Caco-2 (cell line): Measurements from ENCODE around the gene RAB6B. TPM values are rescaled to one million over a fixed set of nuclear protein-coding genes. Genes with fewer than 3 reads are reported as not detected.
A peak's percentile ranks its signal among the peaks of the same experiment; 100 is the strongest.

ENCODE experiments used
- BruUV-seq: library from RNA; stranded (reverse); fragments of 400-500 nt; replicated peaks from 2 replicates; lab custom pipeline; 2021; lab: Mats Ljungman, UMichigan
- CTCF ChIA-PET: fragments of 300-600 bp; sonication (Branson Sonifier 250); formaldehyde crosslinking; loops from one replicate; lab custom pipeline; 2022; ENCODE audit warnings: antibody characterized with exemption; lab: Charles Lee
- POLR2A ChIA-PET: fragments of 300-600 bp; sonication (Branson Sonifier 250); formaldehyde crosslinking; loops from one replicate; lab custom pipeline; 2022; ENCODE audit warnings: antibody characterized with exemption; lab: Charles Lee
- DNase-seq, 2 experiments: peaks; one replicate each; pipeline versions ENCODE4 v3.0.0 to v3.0.0-alpha.2; 2020 to 2022
- H3K27me3 ChIP-seq: replicated peaks from 2 replicates; pipeline ENCODE4 v1.6.0; 2011; ENCODE audit warnings: low read length; ENCODE audit not compliant: control insufficient read depth, insufficient read depth
- H3K36me3 ChIP-seq: 2 replicates; pipeline ENCODE4 v1.5.1; 2011; ENCODE audit warnings: low read length; ENCODE audit not compliant: control insufficient read depth, insufficient read depth
- H3K4me1 ChIP-seq: fragments of 250-450 bp; sonication (Bioruptor Pico); 2 replicates; pipeline ENCODE4 v1.5.1; 2020; ENCODE audit warnings: mild to moderate bottlenecking
- H3K4me3 ChIP-seq: 2 replicates; pipeline ENCODE4 v1.5.1; 2011; ENCODE audit warnings: low read depth, mild to moderate bottlenecking, control low read depth, low read length
- H3K9me3 ChIP-seq: fragments of 250-450 bp; sonication (Bioruptor Pico); 2 replicates; pipeline ENCODE4 v1.5.1; 2020; ENCODE audit warnings: mild to moderate bottlenecking, moderate library complexity
- H3K27ac Mint-ChIP-seq: one replicate; pipeline ENCODE4 v1.8.0; 2022; ENCODE audit warnings: mixed read lengths; ENCODE audit not compliant: unreplicated experiment
- H3K27me3 Mint-ChIP-seq: one replicate; pipeline ENCODE4 v1.8.0; 2022; ENCODE audit warnings: mixed read lengths; ENCODE audit not compliant: insufficient read depth, unreplicated experiment
- H3K36me3 Mint-ChIP-seq: one replicate; pipeline ENCODE4 v1.8.0; 2022; ENCODE audit warnings: mild to moderate bottlenecking, mixed read lengths; ENCODE audit not compliant: insufficient read depth, unreplicated experiment
- H3K4me1 Mint-ChIP-seq: one replicate; pipeline ENCODE4 v1.8.0; 2022; ENCODE audit warnings: low read depth, mixed read lengths; ENCODE audit not compliant: unreplicated experiment
- H3K4me3 Mint-ChIP-seq: one replicate; pipeline ENCODE4 v1.8.0; 2022; ENCODE audit warnings: mild to moderate bottlenecking, moderate library complexity, mixed read lengths; ENCODE audit not compliant: unreplicated experiment
- H3K9me3 Mint-ChIP-seq: one replicate; pipeline ENCODE4 v1.8.0; 2022; ENCODE audit warnings: mixed read lengths; ENCODE audit not compliant: unreplicated experiment
- CTCF ChIP-seq, 2 experiments: fragments of 200-600 bp in 1 of 2; IDR thresholded peaks; 1 replicate in 1 of 2; 2 replicates in 1 of 2; pipeline versions ENCODE4 v1.5.1 to v1.8.0; 2011 to 2022; ENCODE audit warnings: antibody characterized with exemption in 1 of 2, control low read depth in 1 of 2, inconsistent platforms in 1 of 2, low read depth in 1 of 2, low read length in 1 of 2, mild to moderate bottlenecking in 1 of 2, moderate library complexity in 1 of 2; ENCODE audit not compliant: insufficient read depth in 1 of 2, severe bottlenecking in 1 of 2, unreplicated experiment in 1 of 2
- intact Hi-C: fragments of 100-400 bp; cut with micrococcal nuclease; formaldehyde crosslinking; loops from one replicate; pipeline ENCODE4 v1.10.0; 2022; ENCODE audit not compliant: unreplicated experiment
- total RNA-seq: library from RNA; stranded (reverse); gene quantifications from 2 replicates; pipeline ENCODE4 v1.2.3, GENCODE V29; 2022

RAB6B gene
- total RNA-seq, 1 experiment from 2014 or later: 3.2 TPM

- no peak overlapping the region for H3K27ac Mint-ChIP-seq
- H3K4me1 Mint-ChIP-seq: peaks cover 12% of the 10 kb centered on the region
- no TSS peak for BruUV-seq
- no peaks in the 10 kb centered on the region for H3K27me3 Mint-ChIP-seq
- ChIA-PET CTCF (no interaction called here), POLR2A (no interaction called here)
- no peaks in the 10 kb centered on the region for H3K9me3 Mint-ChIP-seq
- H3K36me3 Mint-ChIP-seq: no peaks in the 10 kb centered on the region
- H3K27me3 ChIP-seq: no peaks in the 10 kb centered on the region
- no peaks in the 10 kb centered on the region; the same call in 1 of the 2 replicates for H3K9me3 ChIP-seq
- DNase-seq: no peak
- no peaks in the 10 kb centered on the region for H3K36me3 ChIP-seq
- intact Hi-C loops: no loop called here
- H3K4me3 ChIP-seq: no peak overlapping the region
- H3K4me3 Mint-ChIP-seq: no peak overlapping the region
- no peak for TF ChIP-seq CTCF (IDR thresholded peaks at IDR 0.05; ENCODE audit: insufficient read depth in 1 of 2, low read depth in 1 of 2, low read length in 1 of 2, severe bottlenecking in 1 of 2, unreplicated experiment in 1 of 2)
- peaks cover 7% of the 10 kb centered on the region; the same call in 1 of the 2 replicates for H3K4me1 ChIP-seq
These were observed 95.7 kb downstream of the RAB6B start for GRCh38 chr3:133799794-133800585.

GRCh38 chr3:133797396-133798105, 98.1 kb downstream of the RAB6B start:
- CTCF ChIA-PET: no interaction called here
- H3K36me3 Mint-ChIP-seq: no peaks in the 10 kb centered on the region
- Histone ChIP-seq H3K27me3 (no peaks in the 10 kb centered on the region), H3K9me3 (peaks cover 4% of the 10 kb centered on the region), H3K36me3 (no peaks in the 10 kb centered on the region), H3K4me1 (peaks cover 7% of the 10 kb centered on the region; the same call in 1 of the 2 replicates), H3K4me3 (no peak overlapping the region)
- no peak for TF ChIP-seq CTCF (IDR thresholded peaks at IDR 0.05; ENCODE audit: insufficient read depth in 1 of 2, low read depth in 1 of 2, low read length in 1 of 2, severe bottlenecking in 1 of 2, unreplicated experiment in 1 of 2)
- intact Hi-C loops: no loop called here
- POLR2A ChIA-PET: no interaction called here
- H3K27me3 Mint-ChIP-seq: no peaks in the 10 kb centered on the region
- no TSS peak for BruUV-seq
- no peak overlapping the region for H3K27ac Mint-ChIP-seq
- peaks cover 11% of the 10 kb centered on the region for H3K4me1 Mint-ChIP-seq
- H3K9me3 Mint-ChIP-seq: peaks cover 7% of the 10 kb centered on the region
- DNase-seq: no peak
- H3K4me3 Mint-ChIP-seq: no peak overlapping the region

- Mint-ChIP-seq H3K27ac (no peak overlapping the region), H3K36me3 (no peaks in the 10 kb centered on the region), H3K4me1 (peaks cover 2% of the 10 kb centered on the region), H3K9me3 (peaks cover 19% of the 10 kb centered on the region), H3K27me3 (no peaks in the 10 kb centered on the region), H3K4me3 (no peak overlapping the region)
- H3K27me3 ChIP-seq: no peaks in the 10 kb centered on the region
- H3K9me3 ChIP-seq: peaks cover 24% of the 10 kb centered on the region
- ChIA-PET CTCF (no interaction called here), POLR2A (no interaction called here)
- no peak for TF ChIP-seq CTCF (IDR thresholded peaks at IDR 0.05; ENCODE audit: insufficient read depth in 1 of 2, low read depth in 1 of 2, low read length in 1 of 2, severe bottlenecking in 1 of 2, unreplicated experiment in 1 of 2)
- BruUV-seq: no TSS peak
- no peaks in the 10 kb centered on the region for H3K4me1 ChIP-seq
- H3K36me3 ChIP-seq: no peaks in the 10 kb centered on the region
- intact Hi-C loops: no loop called here
- DNase-seq: peak in 1 of 2 experiments; percentile 39
- no peak overlapping the region for H3K4me3 ChIP-seq
These were observed 103.4 kb downstream of the RAB6B start for GRCh38 chr3:133792171-133792763.
